OCI-LY7 (cell line): Measurements from ENCODE around the gene ZNF543.

Source experiments
- CTCF ChIP-seq: fragments of 200-600 bp; sonication (generic); conservative IDR thresholded peaks from 2 replicates; pipeline ENCODE4 v1.5.1; 2014; ENCODE audit warnings: mild to moderate bottlenecking, antibody characterized with exemption, low read length, moderate library complexity, mixed read lengths
- EZH2phosphoT487 ChIP-seq: fragments of 200-600 bp; sonication (generic); IDR thresholded peaks from 2 replicates; pipeline ENCODE4 v1.6.1; 2018; ENCODE audit warnings: low read depth, borderline replicate concordance, mild to moderate bottlenecking, mixed run types, antibody characterized with exemption, low read length, moderate library complexity, mixed read lengths

GRCh38 chr19:57290970-57291369 is 29.3 kb upstream of the ZNF543 start:
- TF ChIP-seq CTCF (no peak), EZH2phosphoT487 (no peak)
